NCI-H524 (cell line): ENCODE measurements around the gene CXCL10.

Experiments
- DNase-seq, 2 experiments: peaks; one replicate each; lab custom pipeline; 2025; lab: John Stamatoyannopoulos, UW

CXCL10 gene

GRCh38 chr4:75992462-75992861 is 30.8 kb downstream of the CXCL10 start:
- no peak for DNase-seq

GRCh38 chr4:75989846-75990528 is 33.3 kb downstream of the CXCL10 start:
- DNase-seq: no peak

- no peak for DNase-seq
Measured at GRCh38 chr4:75985116-75985515, 38.2 kb downstream of the CXCL10 start.

GRCh38 chr4:75980576-75980975 is 42.7 kb downstream of the CXCL10 start:
- no peak for DNase-seq

GRCh38 chr4:75976177-75976576 is 47.1 kb downstream of the CXCL10 start:
- DNase-seq: no peak

- DNase-seq: no peak
Measured at GRCh38 chr4:75973766-75974165, 49.5 kb downstream of the CXCL10 start.
